ENCODE results near the gene SPON2. TPM values are rescaled to one million over a fixed set of nuclear protein-coding genes. Genes with fewer than 3 reads are reported as not detected.

The SPON2 gene
- total RNA-seq, 1 donor: 21.1 TPM

GRCh38 chr4:1208970-1209704, 36.8 kb upstream of the SPON2 start:
- no peak overlapping the region for H3K4me3 ChIP-seq (ENCODE audit: low read depth, low read length)
- TF ChIP-seq CTCF (IDR thresholded peaks at IDR 0.05; ENCODE audit: insufficient read depth, low read length): no peak
- DNase-seq (ENCODE audit: low read depth): peak; percentile 79

DNA sequence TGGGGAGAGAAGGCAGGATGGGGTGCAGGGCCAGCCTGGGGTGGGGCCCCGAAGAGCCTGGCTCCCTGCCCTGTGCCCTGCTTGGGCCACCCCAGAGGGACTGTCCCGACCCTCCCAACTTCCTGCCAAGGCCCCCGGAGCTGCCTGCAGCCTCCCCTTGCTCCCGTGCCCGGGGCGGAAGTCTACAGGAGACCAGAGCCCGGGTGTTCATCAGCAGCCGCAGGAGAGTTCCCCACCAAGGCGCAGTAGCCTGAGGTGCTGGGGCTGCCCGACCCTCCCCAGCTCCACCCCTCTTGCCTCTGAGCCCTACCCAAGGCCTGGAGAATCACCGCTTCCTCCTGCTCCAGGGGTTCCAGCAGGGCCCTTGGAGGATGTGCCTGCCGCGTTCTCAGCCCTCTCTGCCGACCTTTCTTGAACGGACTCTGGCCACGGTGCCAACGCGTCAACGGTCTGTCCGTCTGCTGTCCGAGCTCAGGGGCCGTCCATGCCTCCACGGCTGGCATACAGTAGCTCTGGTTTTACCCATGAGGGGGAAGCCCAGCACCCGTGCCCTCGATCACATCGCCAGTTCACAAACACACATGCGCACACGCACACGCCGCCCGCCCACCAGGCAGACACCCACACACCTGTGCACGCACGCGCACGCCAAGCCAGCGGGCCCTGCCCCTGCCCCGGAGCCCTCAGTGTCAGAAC, 36.0 kb upstream of the SPON2 start:
- DNase-seq (ENCODE audit: low read depth): no peak
- H3K4me3 ChIP-seq (ENCODE audit: low read depth, low read length): no peak overlapping the region
- no peak for TF ChIP-seq CTCF (IDR thresholded peaks at IDR 0.05; ENCODE audit: insufficient read depth, low read length)

GRCh38 chr4:1207603-1208265, 35.4 kb upstream of the SPON2 start:
- DNase-seq (ENCODE audit: low read depth): peak; percentile 82
- no peak overlapping the region for H3K4me3 ChIP-seq (ENCODE audit: low read depth, low read length)
- TF ChIP-seq CTCF (IDR thresholded peaks at IDR 0.05; ENCODE audit: insufficient read depth, low read length): no peak

DNA sequence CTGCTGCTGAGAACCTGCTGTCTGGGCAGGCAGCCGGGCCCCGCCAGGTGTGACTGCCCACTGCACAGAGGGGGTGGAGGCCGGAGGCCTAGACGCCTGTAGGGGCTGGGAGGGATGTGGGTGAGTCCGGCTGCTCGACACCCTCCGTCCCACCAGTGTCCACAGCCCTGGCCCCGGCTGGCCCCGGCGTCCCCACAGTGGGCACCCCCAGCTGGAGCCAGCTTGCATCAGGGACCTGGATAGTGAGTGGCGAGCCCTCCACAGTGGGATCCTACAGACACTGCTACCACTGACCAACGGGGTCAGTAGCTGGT, 34.7 kb upstream of the SPON2 start:
- TF ChIP-seq CTCF (IDR thresholded peaks at IDR 0.05; ENCODE audit: insufficient read depth, low read length): no peak
- no peak for DNase-seq (ENCODE audit: low read depth)
- H3K4me3 ChIP-seq (ENCODE audit: low read depth, low read length): no peak overlapping the region

GRCh38 chr4:1206299-1207156, 34.1 kb upstream of the SPON2 start:
- DNase-seq (ENCODE audit: low read depth): no peak
- TF ChIP-seq CTCF (IDR thresholded peaks at IDR 0.05; ENCODE audit: insufficient read depth, low read length): no peak
- H3K4me3 ChIP-seq (ENCODE audit: low read depth, low read length): no peak overlapping the region

- no peak for DNase-seq (ENCODE audit: low read depth)
- TF ChIP-seq CTCF (IDR thresholded peaks at IDR 0.05; ENCODE audit: insufficient read depth, low read length): no peak
- no peak overlapping the region for H3K4me3 ChIP-seq (ENCODE audit: low read depth, low read length)
Measured at GRCh38 chr4:1205586-1206298, 33.4 kb upstream of the SPON2 start.

Measured in fibroblast of the aortic adventitia (primary cell).